IMR-90 (cell line): ENCODE measurements around the gene RERE.

ENCODE experiments used
- CEBPB ChIP-seq: IDR thresholded peaks from 2 replicates; pipeline ENCODE4 v1.6.1; 2012; ENCODE audit warnings: low read depth, low read length, improper control_type of control experiment
- CHD1 ChIP-seq: IDR thresholded peaks from 2 replicates; pipeline ENCODE4 v1.6.1; 2012; ENCODE audit warnings: low read depth, low read length, improper control_type of control experiment
- CTCF ChIP-seq: conservative IDR thresholded peaks from 2 replicates; pipeline ENCODE4 v1.5.1; 2012; ENCODE audit warnings: mild to moderate bottlenecking, low read depth, low read length, improper control_type of control experiment
- POLR2A ChIP-seq: IDR thresholded peaks from 2 replicates; pipeline ENCODE4 v1.6.1; 2012; ENCODE audit warnings: mild to moderate bottlenecking, low read depth, low read length

GRCh38 chr1:8791819-8792218, 25.6 kb downstream of the RERE start:
- TF ChIP-seq POLR2A (no peak), CTCF (no peak), CEBPB (no peak), CHD1 (no peak)
